Measurements from ENCODE around the gene NMT2.

GRCh38 chr10:15172306-15172840 is 3.9 kb upstream of the NMT2 start:
- no peak for TF ChIP-seq CTCF (conservative IDR thresholded peaks at IDR 0.05; ENCODE audit: low read depth, low read length)
- TF ChIP-seq EZH2 (IDR thresholded peaks at IDR 0.05; ENCODE audit: low read length, unreplicated experiment), result no peak

Data from PC-3 (cell line).